Measurements from ENCODE around the gene ABHD2.

- TF ChIP-seq FOXM1 (IDR thresholded peaks at IDR 0.05; ENCODE audit: borderline replicate concordance) = no peak
- no peak for TF ChIP-seq ZNF384 (IDR thresholded peaks at IDR 0.05)
- TF ChIP-seq ELF4 (IDR thresholded peaks at IDR 0.05) = no peak
- TF ChIP-seq NFRKB (IDR thresholded peaks at IDR 0.05) = no peak
- no peak for TF ChIP-seq ARNT (IDR thresholded peaks at IDR 0.05)
- no peak for TF ChIP-seq BHLHE40 (IDR thresholded peaks at IDR 0.05; ENCODE audit: borderline replicate concordance)
- TF ChIP-seq SUZ12 (IDR thresholded peaks at IDR 0.05) = no peak
Measured at GRCh38 chr15:89150762-89151664, 62.8 kb downstream of the ABHD2 start.
